ENCODE data around the gene PEDS1.

DNA sequence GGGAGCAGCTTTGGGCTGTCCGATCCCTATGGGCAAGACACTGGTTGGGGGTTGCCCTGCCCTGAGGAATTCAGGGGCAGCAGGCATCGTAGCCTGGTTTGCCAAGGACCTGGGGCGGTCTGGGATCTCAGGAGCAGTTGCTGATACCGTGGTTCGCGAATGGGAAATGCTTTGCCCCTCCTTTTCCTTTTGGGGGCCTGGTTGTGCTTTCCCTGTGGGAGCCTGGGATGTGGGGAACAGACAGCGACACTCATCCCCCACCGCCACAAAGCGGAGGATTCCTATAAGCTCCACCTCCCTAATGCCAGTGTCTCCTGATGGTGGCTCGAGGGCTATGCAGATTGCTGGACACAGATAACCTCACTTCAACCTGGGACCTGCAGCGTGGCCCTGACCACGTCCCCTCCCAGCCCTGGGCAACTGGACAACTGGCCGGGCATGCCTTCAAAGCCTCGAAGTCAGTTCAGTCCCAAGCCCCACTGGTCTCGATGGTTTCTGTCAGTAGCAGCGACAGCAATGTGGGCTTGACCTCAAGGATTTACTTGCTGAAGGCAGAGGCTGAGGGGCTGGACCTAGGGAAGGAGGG is 40.4 kb upstream of the PEDS1 start:
- TF ChIP-seq CTCF (IDR thresholded peaks at IDR 0.05) (no peak), POLR2AphosphoS5 (IDR thresholded peaks at IDR 0.05; ENCODE audit: insufficient read depth in 1 of 2, low read depth in 1 of 2) (peak in 1 of 2 donors; percentile 55)

Measured in vagina (tissue), 2 donors.